NCI-H1694 treated with DMSO at 0.1 percent for 48 hours (cell line): ENCODE results near the gene MTTP.
A peak's percentile ranks its signal among the peaks of the same experiment; 100 is the strongest.
"Not testable (repeated sequence)": the region's sequence is repeated elsewhere in the genome, so short reads cannot be mapped to it uniquely, and the experiment has no call there.

Experiments used
- DNase-seq: peaks from one replicate; lab custom pipeline; 2025; lab: John Stamatoyannopoulos, UW

MTTP gene

DNA sequence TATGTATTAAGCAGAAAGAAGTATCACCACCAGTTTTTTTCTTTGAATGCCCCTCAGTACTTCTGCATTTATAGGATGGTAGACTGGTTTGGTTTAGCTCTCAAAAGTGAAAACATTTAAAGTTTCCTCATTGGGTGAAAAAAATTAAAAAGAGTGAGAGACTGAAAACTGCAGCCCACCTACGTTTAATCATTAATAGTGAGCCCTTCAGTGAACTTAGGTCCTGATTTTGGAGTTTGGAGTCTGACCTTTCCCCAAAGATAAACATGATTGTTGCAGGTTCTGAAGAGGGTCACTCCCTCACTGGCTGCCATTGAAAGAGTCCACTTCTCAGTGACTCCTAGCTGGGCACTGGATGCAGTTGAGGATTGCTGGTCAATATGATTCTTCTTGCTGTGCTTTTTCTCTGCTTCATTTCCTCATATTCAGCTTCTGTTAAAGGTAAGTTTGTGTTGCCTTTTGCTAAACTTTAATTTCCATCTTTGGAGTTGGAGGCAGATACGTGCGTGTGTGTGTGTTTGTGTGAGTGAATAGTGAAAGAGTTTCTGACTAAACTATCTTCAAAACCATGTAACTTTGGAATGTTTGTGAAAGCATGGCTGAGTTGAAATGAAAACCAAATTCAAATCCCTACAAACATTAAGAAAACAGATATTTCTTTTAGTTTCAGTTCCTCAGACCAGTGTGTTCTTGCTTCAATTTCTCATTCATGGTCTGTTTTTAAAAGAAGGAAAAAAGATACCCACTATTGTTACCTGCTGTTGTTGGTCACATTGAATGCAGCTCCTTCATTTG lies at the start of gene MTTP:
Gene MTTP (plus strand): TSS at position 295 of the 795 bp plus-strand sequence. CDS start 86 bp downstream, at position 381.
- no peak for DNase-seq

DNA sequence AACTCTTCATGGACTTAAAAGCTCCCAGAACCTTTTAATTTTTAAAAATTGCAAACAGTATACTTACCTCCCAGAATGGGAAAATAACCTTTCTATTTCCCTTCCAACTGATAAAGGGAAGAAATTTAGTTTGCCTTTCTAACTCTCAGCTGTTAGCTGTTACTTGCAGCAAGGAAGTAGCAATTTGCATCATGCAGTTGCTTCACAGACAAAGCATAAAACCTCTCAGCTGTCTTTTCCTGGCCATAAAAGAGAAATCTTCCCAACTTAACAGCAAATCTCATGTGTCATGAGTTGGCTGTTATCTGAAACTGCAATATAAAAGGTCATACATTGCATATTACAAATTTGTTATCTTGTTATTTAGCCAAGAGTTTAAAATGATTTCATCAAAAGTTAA lies 45.4 kb upstream of the MTTP start:
- no peak for DNase-seq

DNA sequence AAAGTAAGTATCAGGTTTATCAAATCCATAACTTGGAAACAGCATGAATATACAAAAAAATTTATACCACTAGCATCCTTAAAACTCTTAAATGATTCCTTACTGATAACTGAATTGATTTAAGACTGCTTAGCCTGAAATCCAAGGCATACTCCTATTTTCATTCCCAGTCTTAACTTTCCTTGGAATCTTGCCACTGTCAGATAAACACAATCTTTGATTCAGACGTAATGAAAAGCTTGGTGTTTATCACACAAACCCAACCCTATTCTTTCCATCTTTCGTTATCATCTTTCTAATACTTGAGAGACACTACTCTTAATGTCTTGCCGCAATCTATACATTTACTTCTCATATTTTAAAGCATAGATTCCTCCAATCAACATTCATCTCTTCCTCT lies 44.7 kb upstream of the MTTP start:
- DNase-seq: no peak

DNA sequence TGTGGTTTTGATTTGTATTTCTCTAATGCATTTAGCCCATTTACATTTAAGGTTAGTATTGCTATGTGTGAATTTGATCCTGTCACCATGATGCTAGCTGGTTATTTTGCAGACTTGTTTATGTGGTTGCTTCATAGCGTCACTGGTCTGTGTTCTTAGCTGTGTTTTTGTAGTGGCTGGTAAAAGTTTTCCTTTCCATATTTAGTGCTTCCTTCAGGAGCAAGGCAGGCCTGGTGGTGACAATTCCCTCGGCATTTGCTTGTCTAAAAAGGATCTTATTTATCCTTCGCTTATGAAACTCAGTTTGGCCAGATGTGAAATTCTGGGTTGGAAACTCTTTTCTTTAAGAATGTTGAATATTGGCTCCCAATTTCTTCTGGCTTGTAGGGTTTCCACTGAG lies 39.9 kb upstream of the MTTP start:
- not testable (repeated sequence) for DNase-seq

DNA sequence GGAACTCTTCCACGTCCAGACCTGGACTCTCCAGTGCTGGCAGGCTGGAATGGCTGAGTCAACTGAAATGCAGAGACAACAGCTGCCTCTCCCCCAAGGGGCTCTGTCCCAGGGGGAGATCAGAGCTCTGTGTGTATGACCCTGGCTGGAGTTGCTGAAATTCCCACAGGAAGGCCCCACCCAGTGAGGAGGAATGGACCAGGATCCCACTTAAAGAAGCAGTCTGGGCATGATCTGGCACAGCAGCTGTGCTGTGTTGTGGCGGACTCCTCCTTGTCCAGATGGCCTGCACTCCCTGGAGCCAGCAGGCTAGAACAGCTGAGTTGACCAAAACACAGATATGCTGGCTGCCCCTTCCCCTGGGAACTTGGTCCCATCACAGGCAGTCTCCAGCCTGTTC lies 38.4 kb upstream of the MTTP start:
- DNase-seq: no peak

DNA sequence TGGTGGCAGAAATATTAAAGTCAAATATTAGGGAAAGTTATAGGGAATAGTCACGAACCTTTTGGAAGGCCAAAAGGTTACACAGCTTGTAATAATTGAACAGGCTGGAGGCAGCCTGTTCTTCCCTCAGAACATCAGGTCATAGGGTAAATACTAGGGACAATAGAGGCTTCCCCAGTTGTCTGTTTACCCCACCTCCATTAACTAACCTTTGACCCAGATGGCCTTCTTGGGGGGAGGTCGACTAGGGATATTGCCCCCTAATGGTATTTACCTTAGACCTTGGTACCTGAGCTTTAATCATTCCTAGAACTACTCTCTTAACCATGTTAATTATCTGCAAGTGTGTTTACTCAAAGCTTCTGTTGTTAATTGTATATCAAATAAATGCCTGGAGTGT lies 37.8 kb upstream of the MTTP start:
- no peak for DNase-seq

DNA sequence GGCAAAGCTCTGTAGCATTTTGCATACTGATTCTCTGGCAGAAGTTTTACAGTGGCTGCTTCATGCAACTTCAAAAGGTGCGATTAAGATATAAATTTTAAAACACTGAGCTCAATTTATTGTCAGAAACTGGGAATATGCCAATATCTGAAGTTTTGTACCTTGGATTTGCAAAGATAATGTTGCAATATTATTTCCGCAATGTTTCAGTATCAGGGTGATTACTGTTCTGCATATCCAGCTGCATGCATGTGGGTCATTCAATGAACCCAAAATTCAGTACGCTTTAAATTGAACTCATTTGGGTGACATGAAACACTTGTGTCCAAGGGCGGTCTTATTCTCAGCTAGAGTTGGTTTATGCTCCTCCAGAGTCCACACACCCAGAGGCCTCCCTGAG lies 37.0 kb upstream of the MTTP start:
- DNase-seq: no peak

DNA sequence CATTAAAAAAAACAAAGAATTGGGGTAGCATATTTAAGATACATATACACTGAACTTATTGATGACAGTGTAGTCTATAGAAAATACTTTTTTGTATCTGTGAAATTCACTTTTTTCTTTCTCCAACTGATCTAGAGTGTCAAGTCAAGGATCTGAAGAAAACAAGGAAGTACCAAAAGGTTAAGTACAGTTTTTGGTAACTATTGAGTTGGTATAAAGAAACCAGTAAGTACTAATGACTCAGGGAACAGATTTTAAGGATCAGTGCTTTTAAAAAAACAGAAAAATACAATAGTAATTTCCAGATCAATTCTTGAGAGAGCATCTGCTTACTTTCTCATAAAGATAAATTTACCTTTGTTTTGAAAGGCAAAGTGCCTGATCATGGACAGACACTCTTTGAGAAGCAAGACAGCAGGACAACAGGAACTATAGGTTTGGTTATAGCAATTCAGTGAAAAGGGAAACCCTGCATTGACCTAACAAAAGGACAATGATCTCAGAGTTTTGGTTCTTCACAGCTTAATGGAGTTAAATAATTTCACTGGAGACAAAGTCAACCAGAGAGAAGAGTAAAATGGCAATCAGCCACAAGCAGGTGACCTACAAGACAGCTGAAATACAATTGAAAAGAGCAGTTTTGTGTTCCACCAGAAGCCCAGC lies 34.2 kb upstream of the MTTP start:
- DNase-seq: no peak

DNA sequence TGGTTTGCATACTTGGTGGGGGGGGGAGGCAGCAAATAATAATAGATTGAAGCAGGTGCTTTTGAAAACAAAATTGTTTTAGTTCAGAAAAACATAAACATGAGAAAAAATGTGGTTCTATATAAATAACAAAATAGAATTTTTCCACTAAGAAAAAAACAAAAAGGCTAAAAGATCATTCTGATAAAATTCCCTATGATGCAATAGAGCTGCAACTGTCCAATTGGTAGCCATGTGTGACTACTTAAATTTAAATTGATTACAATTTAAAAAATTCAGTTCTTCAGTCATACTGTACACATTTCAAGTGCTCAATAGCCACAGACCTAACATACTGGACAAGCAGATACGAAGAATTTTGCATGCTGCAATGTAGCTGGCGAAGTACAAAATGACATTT lies 21.8 kb upstream of the MTTP start:
- DNase-seq: no peak

DNA sequence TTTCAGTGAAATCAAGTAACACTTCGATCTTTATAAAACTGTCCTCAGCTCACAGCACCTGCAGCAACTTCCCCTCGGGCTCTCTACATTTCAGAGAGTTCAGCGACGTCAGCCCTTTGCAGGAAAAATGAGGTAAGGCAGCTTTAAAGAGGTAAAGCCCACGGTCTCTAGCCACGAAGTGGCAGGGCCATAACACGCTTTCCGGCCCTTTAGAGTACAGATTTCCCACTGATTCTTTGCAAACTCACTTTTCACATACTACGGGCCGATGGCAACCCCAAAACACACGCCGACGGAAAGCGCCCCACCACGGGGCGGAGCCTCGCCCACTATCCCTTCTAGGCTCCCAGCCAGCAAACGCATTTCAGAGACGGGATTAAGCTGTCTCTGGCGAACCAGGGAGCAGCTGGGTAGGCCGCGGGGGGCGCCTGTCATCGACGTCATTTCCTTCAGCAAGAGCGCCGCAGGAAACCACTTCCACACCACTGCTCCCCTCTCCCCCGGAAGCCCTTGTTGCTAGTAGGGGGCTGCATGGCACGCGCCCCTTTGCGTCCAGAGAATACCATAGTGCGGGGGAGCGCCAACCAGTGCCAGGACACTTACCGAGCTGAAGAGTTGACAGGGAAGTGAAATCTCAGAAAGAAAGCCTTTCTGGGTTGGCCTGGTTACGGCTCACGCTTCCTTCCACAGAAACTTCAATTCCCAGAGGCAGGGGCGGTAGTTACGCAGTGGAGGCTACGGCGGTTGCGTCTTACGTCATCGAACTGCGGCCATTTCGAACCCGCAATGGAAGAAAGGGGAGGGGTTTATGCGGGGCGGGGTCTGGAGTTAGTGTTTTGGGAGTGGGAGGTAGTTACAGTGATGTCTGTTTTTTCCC lies 11.1 kb upstream of the MTTP start, which contains the start of gene TRMT10A:
Gene TRMT10A (minus strand): TSS at position 730 of the 877 bp plus-strand sequence. CDS start 4,701 bp downstream, outside the sequence.
- DNase-seq: peak; percentile 94

DNA sequence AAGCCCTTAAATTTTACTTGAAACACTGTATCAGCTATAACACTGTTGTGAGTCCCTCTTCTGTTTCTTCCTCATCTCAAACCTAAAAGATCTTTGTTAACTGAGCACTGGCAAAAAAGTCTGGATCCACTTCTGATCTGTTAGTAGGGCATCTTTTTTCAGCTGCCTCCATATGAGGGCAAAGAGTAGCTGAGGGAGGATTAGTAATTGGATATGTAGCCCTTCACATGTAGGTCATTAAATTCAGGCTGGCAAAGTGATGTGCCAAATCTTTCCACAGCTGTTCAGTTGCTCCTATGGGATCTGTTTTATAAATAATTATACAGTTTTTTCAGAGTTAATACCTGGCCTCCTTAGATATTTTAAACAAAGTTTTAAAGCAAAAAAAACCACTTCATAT lies 9.7 kb upstream of the MTTP start:
- DNase-seq: no peak

DNA sequence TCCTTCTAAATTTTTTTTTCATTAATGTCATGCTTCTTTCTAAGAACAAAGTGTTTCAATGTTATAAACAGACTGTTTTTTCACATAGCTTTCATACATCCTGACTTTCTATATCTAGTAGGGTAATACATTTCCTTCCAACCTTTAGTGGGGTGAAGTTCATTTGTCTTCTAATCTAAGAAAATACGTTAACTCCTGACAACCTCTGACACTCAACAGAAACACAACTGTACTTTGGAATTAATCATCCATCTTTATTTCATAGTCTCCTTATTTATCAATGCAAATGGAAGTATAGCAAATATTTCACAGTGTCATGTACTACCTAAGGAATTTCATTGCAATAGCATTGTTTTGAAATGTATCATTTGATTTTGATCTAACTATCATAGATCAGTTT lies 2.7 kb upstream of the MTTP start:
- no peak for DNase-seq

DNA sequence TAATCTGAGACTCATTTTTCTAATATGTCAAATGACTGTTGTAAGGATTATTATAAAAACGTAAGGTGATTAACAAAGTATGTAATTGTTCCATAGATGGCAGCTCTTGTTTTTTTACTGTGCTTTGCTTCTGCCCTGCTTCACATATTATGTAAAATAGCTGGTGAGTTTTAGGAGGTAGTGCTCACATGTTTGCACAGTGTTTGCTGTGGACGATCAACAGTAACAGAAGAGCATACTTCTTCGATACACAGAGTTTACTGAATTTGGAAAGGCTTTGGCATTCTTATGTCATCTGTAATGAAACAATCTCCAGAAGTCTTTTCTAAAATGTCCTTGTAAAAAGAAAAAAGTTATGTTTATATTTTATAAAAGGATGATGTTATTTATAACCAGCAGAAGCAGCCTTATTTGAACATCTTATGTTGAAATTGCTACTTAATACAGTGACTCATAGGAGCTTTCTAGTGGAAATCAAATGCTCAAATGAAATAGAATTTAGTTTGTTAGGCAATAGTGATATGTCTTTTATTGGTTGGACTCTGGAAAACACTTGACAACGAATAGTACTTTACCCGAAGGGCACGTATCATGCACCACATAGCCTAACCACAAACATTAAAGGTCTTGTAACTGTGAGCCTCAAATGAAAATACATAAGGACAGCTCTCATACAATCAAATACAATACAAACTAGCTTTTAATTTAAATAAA lies 1.9 kb upstream of the MTTP start:
- DNase-seq: no peak

DNA sequence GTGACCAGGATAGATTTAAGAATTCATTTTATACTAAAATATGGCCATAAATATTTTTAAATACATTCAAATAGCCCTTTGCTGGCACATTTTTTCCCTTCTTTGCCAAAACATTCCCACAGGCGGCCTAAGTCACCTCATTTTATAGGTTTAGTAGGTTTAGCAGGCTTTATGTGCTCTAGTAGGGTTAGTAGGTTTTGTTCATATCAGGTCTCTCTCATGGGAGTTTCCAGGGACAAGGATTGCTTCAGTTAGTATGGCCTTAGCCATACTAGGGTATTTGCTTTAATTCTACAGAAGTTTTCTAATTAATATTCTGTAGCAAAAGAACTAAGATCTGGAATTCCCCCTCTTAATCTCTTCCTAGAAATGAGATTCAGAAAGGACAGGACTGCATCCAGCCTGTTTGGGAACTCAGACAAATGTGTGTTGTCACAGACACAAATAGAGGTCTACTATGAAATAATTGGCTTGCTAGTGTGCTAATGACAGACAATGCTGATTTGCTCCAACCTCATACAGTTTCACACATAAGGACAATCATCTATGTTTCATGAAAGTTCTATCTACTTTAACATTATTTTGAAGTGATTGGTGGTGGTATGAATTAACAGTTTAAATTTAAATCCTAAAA lies 772 bp upstream of the MTTP start:
- DNase-seq: no peak

DNA sequence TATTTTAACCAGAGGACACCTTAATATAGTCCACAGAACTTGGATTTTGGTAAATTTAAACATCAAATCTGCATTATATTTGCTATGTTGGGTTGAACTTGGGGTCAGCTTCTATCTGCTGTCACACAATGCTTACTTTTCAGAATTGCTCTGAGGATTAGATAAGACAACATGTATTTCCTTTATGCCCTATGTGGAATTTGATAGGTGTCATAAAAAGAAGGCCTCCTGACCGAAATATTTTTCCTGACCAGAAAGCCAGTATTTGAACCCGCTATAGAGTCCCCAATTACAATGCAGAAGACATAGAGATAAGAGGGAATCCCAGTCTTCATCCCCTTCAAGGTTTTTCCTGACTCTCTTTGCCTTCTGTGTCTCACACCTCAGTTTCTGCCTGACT lies 4.1 kb downstream of the MTTP start:
- no peak for DNase-seq

DNA sequence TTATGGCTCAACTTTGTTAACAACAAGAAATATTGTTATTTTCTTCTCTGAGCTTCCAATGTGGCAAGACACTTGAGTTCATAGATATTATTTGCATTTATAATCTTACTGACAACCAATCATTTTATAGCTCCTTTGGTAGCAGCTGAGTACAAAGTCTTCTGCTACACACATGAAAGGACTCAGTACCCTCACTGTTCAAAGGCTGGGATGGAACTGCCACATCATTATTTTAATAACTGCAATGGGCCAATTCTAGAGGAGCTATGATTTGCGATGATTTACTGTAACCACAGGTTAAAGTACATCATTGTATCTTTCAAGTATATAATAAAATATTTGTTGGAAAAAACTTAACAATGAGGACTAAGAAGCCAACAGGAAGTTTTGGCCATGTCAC lies 10.9 kb downstream of the MTTP start:
- DNase-seq: no peak

DNA sequence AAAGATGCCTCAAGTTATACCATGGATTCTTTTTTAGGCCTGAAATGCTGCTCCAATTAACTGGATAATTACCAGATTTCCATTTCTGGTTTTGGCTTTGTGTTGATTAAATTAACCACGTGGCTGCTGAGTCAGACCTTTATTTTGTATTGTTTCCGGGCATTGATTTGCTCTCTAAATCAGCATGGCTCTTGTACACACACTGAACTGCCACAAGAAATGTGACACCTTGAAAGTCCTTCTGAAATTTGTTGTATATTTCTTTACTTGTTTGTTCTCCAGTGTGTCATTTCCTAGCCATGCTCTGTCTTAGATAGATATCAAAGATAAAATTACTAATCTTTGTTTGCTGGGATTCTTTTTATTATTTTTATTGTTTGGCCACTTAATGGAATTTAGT lies 11.7 kb downstream of the MTTP start:
- DNase-seq: no peak

DNA sequence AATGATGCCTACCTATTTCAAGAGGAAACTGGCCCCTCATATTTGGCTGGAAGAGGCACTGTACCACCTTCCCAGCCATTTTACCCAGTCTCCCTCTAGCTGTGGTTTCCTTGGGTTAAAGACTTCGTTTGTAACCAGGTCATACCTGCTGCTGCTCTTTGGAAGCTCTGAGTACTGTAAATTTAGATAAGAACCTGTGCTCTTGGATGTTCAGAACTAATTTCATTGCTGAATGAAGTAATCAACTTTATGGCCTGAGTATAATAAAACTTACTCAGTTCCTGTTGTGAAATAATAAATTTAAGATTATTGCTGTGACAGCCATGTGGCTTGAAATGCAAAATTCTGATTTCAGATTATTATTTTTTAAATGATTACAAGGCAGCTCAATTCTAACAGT lies 12.2 kb downstream of the MTTP start:
- DNase-seq: no peak

DNA sequence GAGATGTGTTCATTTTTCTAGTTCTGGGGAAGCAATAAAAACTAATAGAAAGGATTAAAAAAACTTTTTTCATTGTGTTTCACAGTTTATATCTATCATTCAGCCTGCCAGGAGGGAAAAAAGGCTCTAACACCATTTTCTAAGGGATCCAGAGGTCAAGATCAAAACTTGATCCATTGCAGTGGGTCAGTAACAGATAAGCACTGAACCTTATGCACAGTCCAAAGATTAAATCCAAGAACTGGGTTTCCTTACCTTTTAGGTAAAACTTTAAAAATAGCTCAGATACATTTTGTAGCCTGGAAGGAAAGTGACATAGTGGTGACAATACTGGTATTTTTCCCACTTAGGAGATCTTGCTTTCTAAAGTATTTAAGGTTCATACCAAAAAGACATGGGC lies 12.7 kb downstream of the MTTP start:
- DNase-seq: no peak

DNA sequence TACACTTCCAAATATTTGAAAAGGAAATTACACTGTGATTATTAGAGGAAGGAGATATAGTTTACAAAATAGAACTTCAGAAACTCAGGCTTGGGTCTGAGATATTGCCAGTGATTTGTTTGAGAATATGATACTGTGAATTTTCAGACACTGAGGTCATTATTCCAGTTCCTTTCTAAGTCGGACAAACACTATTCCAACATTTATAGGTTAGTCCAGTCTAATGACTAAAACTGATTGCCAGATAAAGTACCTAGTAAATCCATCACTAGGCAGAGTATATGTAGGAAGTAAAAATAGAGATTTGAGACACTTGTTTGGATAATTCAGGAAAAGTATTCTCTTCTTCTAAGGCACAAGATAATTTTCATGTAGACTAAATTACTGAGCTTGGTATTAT lies 13.2 kb downstream of the MTTP start:
- DNase-seq: no peak

DNA sequence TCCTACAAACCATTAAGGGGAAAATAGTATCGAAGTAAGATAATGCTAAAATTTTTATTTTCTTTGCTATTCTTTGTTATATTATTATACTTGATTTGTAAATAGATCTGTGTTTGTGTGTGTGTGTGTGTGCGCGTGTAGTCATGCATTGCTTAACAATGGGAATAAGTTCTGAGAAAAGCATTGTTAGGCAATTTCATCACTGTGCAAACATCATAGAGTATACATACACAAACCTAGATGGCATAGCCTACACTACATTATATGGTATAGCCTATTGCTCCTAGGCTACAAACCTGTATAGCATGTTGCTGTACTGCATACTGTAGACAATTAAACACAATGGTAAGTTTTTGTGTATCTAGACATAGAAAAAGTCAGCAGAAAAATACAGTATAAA lies 17.1 kb downstream of the MTTP start:
- no peak for DNase-seq
